ENCODE data around the gene MNT. TPM values are rescaled to one million over a fixed set of nuclear protein-coding genes. Genes with fewer than 3 reads are reported as not detected.

Gene MNT
- total and polyA plus RNA-seq, 2 experiments from 2014 or later = 5.7 to 6.4 TPM

- H3K9me3 Mint-ChIP-seq = peaks cover 16% of the 10 kb centered on the region
- H3K4me1 ChIP-seq (ENCODE audit: insufficient read depth) = 0 out of 2 replicates have a peak, but pooled peaks cover 6% of the 10 kb centered on the region
- H2AFZ ChIP-seq = no peak overlapping the region
- no peaks in the 10 kb centered on the region for H3K27me3 ChIP-seq (ENCODE audit: insufficient read depth)
- DNase-seq (ENCODE audit: low spot score) (no peak), ATAC-seq (no peak)
- TF ChIP-seq JUNB (IDR thresholded peaks at IDR 0.05; ENCODE audit: unreplicated experiment) = no peak
- TF ChIP-seq STAT1 (IDR thresholded peaks at IDR 0.05; ENCODE audit: unreplicated experiment) = no peak
- no peak for TF ChIP-seq NANOG (IDR thresholded peaks at IDR 0.05; ENCODE audit: borderline replicate concordance)
- TF ChIP-seq ZNF331 (CRISPR knock-in tag; IDR thresholded peaks at IDR 0.05; ENCODE audit: low read depth) = no peak
- TF ChIP-seq ETS1 (IDR thresholded peaks at IDR 0.05) = no peak
- TF ChIP-seq REST (IDR thresholded peaks at IDR 0.05; ENCODE audit: unreplicated experiment) = no peak
- TF ChIP-seq ZNF462 (CRISPR knock-in tag; IDR thresholded peaks at IDR 0.05) = no peak
- TF ChIP-seq EZH2phosphoT487 (IDR thresholded peaks at IDR 0.05; ENCODE audit: unreplicated experiment) = no peak
- no peak for TF ChIP-seq EZH2 (IDR thresholded peaks at IDR 0.05; ENCODE audit: low read depth, unreplicated experiment)
- no peak for TF ChIP-seq ZNF114 (CRISPR knock-in tag; IDR thresholded peaks at IDR 0.05)
- no peak for TF ChIP-seq CREB1 (CRISPR knock-in tag; IDR thresholded peaks at IDR 0.05; ENCODE audit: low read depth)
- TF ChIP-seq POLR2AphosphoS5 (IDR thresholded peaks at IDR 0.05; ENCODE audit: low read depth) = no peak
- no peak for TF ChIP-seq CTCF (conservative IDR thresholded peaks at IDR 0.05; ENCODE audit: low read depth in 2 of 2)
- no peak overlapping the region for H3K4me2 ChIP-seq
- peaks cover 12% of the 10 kb centered on the region; the same call in 1 of the 2 replicates for H3K79me2 ChIP-seq (replicated peaks; ENCODE audit: insufficient read depth)
- peaks cover 49% of the 10 kb centered on the region for H3K36me3 Mint-ChIP-seq (ENCODE audit: low read depth)
- no peak overlapping the region for H3K27ac Mint-ChIP-seq
- no peak overlapping the region for H3K4me3 Mint-ChIP-seq
- peaks cover 8% of the 10 kb centered on the region; the same call in 1 of the 2 replicates for H3K36me3 ChIP-seq (ENCODE audit: insufficient read depth)
- no peaks in the 10 kb centered on the region for H3K9me2 ChIP-seq (ENCODE audit: insufficient read depth)
- no peak overlapping the region for H3K4me3 ChIP-seq
- H3K4me1 Mint-ChIP-seq = peaks cover 4% of the 10 kb centered on the region; the same call in 2 of the 3 replicates
- H3F3A ChIP-seq (replicated peaks; ENCODE audit: low read depth) = no peaks in the 10 kb centered on the region
- H3K27me3 Mint-ChIP-seq (ENCODE audit: insufficient read depth, low read depth, poor library complexity) = peaks cover 2% of the 10 kb centered on the region
- no peak overlapping the region for H3K27ac ChIP-seq (ENCODE audit: low read depth)
- 0 out of 2 replicates have a peak, but pooled peaks cover 5% of the 10 kb centered on the region for H4K20me1 ChIP-seq (replicated peaks; ENCODE audit: insufficient read depth)
Measured at GRCh38 chr17:2445638-2446037, 44.8 kb upstream of the MNT start.
